K562 (cell line): ENCODE results near the gene RPL27.

Source experiments
- CTCF ChIP-seq, 3 experiments: IDR thresholded peaks in 2 of 3; conservative IDR thresholded peaks in 1 of 3; 2 replicates each; pipeline ENCODE4 v1.5.1; 2011 to 2012; ENCODE audit warnings: low read length in 3 of 3, mild to moderate bottlenecking in 3 of 3, control low read depth in 2 of 3, improper control_type of control experiment in 1 of 3, inconsistent platforms in 1 of 3, low read depth in 1 of 3, mixed read lengths in 1 of 3, moderate library complexity in 1 of 3; ENCODE audit not compliant: insufficient read depth in 2 of 3
- THRAP3 ChIP-seq: fragments of 450-650 bp; IDR thresholded peaks from 2 replicates; pipeline ENCODE4 v1.6.1; 2016; ENCODE audit warnings: mild to moderate bottlenecking, inconsistent platforms, borderline replicate concordance

DNA sequence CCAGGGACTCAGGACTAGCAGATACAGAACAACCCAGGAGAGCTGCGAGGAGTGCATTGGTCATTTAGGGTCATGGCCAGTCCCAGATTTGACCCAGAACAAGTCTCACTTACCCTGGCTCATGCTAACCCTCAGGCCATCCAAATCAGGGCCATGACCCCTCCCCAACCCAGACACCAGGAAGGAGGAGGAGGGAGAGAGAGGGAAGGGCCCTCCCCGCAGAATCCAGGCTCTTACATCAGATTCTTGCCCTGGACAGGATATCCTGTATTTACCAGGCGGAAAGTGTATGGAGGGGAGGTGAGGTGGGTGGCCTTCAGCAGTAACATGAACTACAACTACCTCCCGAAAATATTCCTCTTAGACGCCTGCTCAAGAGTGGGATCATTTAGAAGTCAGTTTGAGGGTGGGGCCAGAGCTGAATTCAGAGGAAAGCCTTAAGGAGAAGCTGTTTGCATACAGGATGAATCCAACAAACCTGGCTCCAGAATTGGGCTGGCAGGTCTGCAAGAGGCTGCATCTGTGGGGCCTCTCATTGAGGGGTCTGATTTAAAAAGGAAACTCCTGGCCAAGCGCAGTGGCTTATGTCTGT, 21.9 kb downstream of the RPL27 start:
- no peak for TF ChIP-seq THRAP3
- no peak for TF ChIP-seq CTCF (IDR thresholded peaks at IDR 0.05 in 2 of 3, conservative IDR thresholded peaks at IDR 0.05 in 1 of 3; ENCODE audit: insufficient read depth in 2 of 3, low read depth in 1 of 3, low read length in 3 of 3)
